SKM-1 (cell line): ENCODE data around the gene UNC93A.
"Not testable (repeated sequence)": the region's sequence is repeated elsewhere in the genome, so short reads cannot be mapped to it uniquely, and the experiment has no call there.

Experiments
- DNase-seq: peaks from one replicate; lab custom pipeline; 2025; ENCODE audit not compliant: unreplicated experiment; lab: John Stamatoyannopoulos, UW

UNC93A gene

GRCh38 chr6:167309355-167310192 is 18.5 kb downstream of the UNC93A start:
- not testable (repeated sequence) for DNase-seq

GRCh38 chr6:167311286-167311685 is 20.2 kb downstream of the UNC93A start:
- no peak for DNase-seq

- DNase-seq, result not testable (repeated sequence)
These were observed 20.6 kb downstream of the UNC93A start for GRCh38 chr6:167311691-167312090.

GRCh38 chr6:167314180-167314821 is 23.2 kb downstream of the UNC93A start:
- DNase-seq, result no peak

GRCh38 chr6:167317172-167317571 is 26.1 kb downstream of the UNC93A start:
- DNase-seq, result no peak

- not testable (repeated sequence) for DNase-seq
These were observed 27.2 kb downstream of the UNC93A start for GRCh38 chr6:167318354-167318753.

GRCh38 chr6:167318856-167319255 is 27.7 kb downstream of the UNC93A start:
- not testable (repeated sequence) for DNase-seq

- DNase-seq, result not testable (repeated sequence)
These were observed 29.0 kb downstream of the UNC93A start for GRCh38 chr6:167319856-167320753.

- not testable (repeated sequence) for DNase-seq
These were observed 29.6 kb downstream of the UNC93A start for GRCh38 chr6:167320754-167321056.

- DNase-seq, result not testable (repeated sequence)
These were observed 30.1 kb downstream of the UNC93A start for GRCh38 chr6:167321185-167321584.

GRCh38 chr6:167323111-167323510 is 32.0 kb downstream of the UNC93A start:
- no peak for DNase-seq

GRCh38 chr6:167324111-167324510 is 33.0 kb downstream of the UNC93A start:
- DNase-seq, result no peak

GRCh38 chr6:167325766-167326165 is 34.7 kb downstream of the UNC93A start:
- no peak for DNase-seq

- no peak for DNase-seq
These were observed 36.3 kb downstream of the UNC93A start for GRCh38 chr6:167327391-167327790.

- DNase-seq, result no peak
These were observed 37.0 kb downstream of the UNC93A start for GRCh38 chr6:167328086-167328485.

GRCh38 chr6:167329014-167329413 is 37.9 kb downstream of the UNC93A start:
- no peak for DNase-seq

- DNase-seq, result no peak
These were observed 39.6 kb downstream of the UNC93A start for GRCh38 chr6:167330750-167331149.

GRCh38 chr6:167331565-167331964 is 40.5 kb downstream of the UNC93A start:
- DNase-seq, result no peak

- no peak for DNase-seq
These were observed 45.9 kb downstream of the UNC93A start for GRCh38 chr6:167336844-167337630.

- no peak for DNase-seq
These were observed 46.7 kb downstream of the UNC93A start for GRCh38 chr6:167337675-167338449.
